HG02852 (cell line): ENCODE data around the gene PLAC1.

Source experiments
- ATAC-seq: cut with Tn5 transposase; IDR thresholded peaks from one replicate; pipeline ENCODE4 v1.9.1; 2021; ENCODE audit warnings: mild to moderate bottlenecking, moderate library complexity; ENCODE audit not compliant: unreplicated experiment

Gene PLAC1

GRCh38 chrX:134670134-134670924 is 12.1 kb upstream of the PLAC1 start:
- no peak for ATAC-seq

- no peak for ATAC-seq
Observed at GRCh38 chrX:134669378-134670098, 11.3 kb upstream of the PLAC1 start.

- ATAC-seq: no peak
Observed at GRCh38 chrX:134664202-134664601, 5.9 kb upstream of the PLAC1 start.

- ATAC-seq: no peak
Observed at GRCh38 chrX:134661295-134661694, 3.0 kb upstream of the PLAC1 start.

GRCh38 chrX:134660627-134661026 is 2.4 kb upstream of the PLAC1 start:
- no peak for ATAC-seq

GRCh38 chrX:134659761-134660160 is 1.5 kb upstream of the PLAC1 start:
- ATAC-seq: no peak

- ATAC-seq: no peak
Observed at GRCh38 chrX:134658760-134659023, 421 bp upstream of the PLAC1 start.

GRCh38 chrX:134654398-134655012 is 3.8 kb downstream of the PLAC1 start:
- peak; percentile 65 for ATAC-seq

GRCh38 chrX:134653835-134654234 is 4.4 kb downstream of the PLAC1 start:
- ATAC-seq: no peak

- no peak for ATAC-seq
Observed at GRCh38 chrX:134650701-134651100, 7.6 kb downstream of the PLAC1 start.

GRCh38 chrX:134649770-134650169 is 8.5 kb downstream of the PLAC1 start:
- no peak for ATAC-seq

- ATAC-seq: no peak
Observed at GRCh38 chrX:134647477-134647877, 10.8 kb downstream of the PLAC1 start.

- no peak for ATAC-seq
Observed at GRCh38 chrX:134646691-134647090, 11.6 kb downstream of the PLAC1 start.

GRCh38 chrX:134645936-134646543 is 12.2 kb downstream of the PLAC1 start:
- no peak for ATAC-seq

GRCh38 chrX:134642386-134642785 is 15.9 kb downstream of the PLAC1 start:
- ATAC-seq: no peak

GRCh38 chrX:134641346-134641745 is 16.9 kb downstream of the PLAC1 start:
- no peak for ATAC-seq

- no peak for ATAC-seq
Observed at GRCh38 chrX:134640914-134641313, 17.4 kb downstream of the PLAC1 start.

- no peak for ATAC-seq
Observed at GRCh38 chrX:134636851-134637250, 21.4 kb downstream of the PLAC1 start.

- ATAC-seq: peak; percentile 89
Observed at GRCh38 chrX:134634691-134635090, 23.6 kb downstream of the PLAC1 start.

- no peak for ATAC-seq
Observed at GRCh38 chrX:134633832-134634231, 24.4 kb downstream of the PLAC1 start.

GRCh38 chrX:134633394-134633793 is 24.9 kb downstream of the PLAC1 start:
- no peak for ATAC-seq

- no peak for ATAC-seq
Observed at GRCh38 chrX:134632355-134632754, 25.9 kb downstream of the PLAC1 start.
